ENCODE measurements around the gene PRPS1.
"Not testable (repeated sequence)": the region's sequence is repeated elsewhere in the genome, so short reads cannot be mapped to it uniquely, and the experiment has no call there.

Gene PRPS1

DNA sequence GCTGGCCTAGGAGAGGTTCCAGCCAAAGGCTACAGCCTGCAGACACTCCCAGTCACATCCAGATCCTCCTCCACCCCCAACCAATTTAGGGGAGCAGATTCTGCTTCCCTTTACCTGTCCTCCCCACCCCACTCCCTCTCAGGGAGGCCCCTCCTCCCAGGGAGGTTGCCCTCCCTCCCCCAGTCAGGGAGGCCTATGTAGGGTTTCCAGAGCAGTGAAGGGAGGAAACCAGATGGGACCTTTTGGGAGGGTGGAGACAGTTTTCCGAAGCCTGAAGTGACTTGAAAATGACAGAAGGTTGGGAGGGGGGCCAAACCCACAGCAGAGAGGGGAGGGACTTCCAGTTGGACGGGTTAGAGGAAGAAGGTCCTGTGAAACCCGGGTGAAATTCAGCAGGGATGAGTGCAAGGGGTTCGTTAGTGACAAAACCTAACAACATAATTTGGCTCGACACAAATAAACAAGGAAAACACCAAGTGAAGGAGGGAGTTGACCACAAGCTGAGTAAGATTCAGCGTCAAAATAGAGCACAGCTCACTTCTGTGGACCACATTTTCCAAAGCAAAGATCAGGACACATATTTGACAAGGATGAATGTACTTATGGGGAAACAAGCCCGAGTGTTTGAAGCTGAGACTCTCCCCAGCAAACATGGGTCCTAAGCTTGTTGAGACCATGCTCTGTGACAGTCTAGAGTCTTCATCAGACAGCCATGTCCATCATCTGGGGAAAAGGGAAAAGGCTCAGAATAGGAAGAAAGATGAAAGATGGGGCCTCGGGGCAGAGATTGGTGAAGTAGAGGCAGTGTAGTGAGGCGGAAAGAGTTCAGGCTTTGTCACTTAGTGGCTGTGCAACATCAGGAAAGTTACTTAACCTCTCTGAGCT lies 46.4 kb downstream of the PRPS1 start:
- DNase-seq (ENCODE audit: low read depth in 2 of 2) = no peak

- DNase-seq (ENCODE audit: low read depth in 2 of 2) = no peak
These were observed 47.0 kb downstream of the PRPS1 start for GRCh38 chrX:107675365-107675654.

GRCh38 chrX:107675823-107676555 lies 47.7 kb downstream of the PRPS1 start:
- no peak for DNase-seq (ENCODE audit: low read depth in 2 of 2)

GRCh38 chrX:107676559-107677378 lies 48.5 kb downstream of the PRPS1 start:
- DNase-seq (ENCODE audit: low read depth in 2 of 2) = peak; percentile 47 to 48

DNA sequence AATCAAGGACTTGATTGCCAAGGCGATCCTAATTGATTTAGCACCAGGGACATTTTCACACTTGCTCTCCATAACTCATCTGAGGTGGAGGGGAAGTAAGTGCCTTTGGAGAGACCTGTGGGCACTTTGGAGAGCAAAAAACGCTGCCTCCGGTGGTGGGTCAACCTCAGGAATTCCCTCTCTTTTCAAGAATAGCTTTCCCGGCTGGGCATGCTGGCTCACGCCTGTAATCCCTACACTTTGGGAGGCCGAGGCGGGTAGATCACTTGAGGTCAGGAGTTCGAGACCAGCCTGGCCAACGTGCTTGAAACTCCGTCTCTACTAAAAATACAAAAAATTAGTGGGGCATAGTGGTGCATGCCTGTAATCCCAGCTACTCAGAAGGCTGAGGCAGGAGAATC lies 49.2 kb downstream of the PRPS1 start:
- no peak for DNase-seq (ENCODE audit: low read depth in 2 of 2)

DNA sequence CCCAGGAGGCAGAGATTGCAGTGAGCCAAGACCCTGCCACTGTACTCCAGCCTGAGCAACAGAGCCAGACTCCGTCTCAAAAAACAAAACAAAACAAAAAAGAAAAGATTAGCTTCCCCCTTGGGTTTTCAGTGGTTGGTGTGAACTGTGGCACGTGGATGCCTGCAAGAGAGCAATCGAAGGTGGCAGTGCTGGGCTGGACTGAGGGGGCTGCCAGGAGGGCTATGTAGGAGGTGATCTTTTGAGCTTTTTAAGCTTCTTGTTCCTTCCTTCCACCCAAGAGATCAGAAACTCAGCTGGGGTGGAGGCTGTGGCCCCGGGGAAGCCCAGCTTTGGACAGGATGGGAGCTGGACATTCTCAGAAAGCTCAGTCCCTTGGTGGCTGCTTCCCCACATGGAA lies 49.6 kb downstream of the PRPS1 start:
- DNase-seq (ENCODE audit: low read depth in 2 of 2) = no peak

- DNase-seq (ENCODE audit: low read depth in 2 of 2) = no peak
These were observed 50.8 kb downstream of the PRPS1 start for GRCh38 chrX:107678957-107679740.

DNA sequence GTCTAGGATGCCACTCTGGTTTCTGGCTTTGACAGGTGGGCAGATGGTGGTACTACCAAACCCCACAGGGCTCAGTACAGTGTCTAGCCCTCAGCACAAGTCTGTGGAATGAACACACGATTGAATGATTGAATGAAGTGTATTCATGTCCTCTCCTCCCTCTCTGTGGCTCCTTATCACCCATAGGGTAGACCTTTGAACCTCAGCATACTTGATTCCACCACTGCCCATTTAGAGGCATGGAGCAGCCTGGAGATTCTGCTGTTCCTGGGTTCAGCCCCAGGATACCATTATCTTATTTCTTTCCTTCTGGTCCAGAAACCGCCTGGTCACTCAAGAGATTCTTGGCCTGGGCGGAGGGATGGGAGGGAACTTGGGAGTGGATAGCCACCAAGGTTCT lies 53.9 kb downstream of the PRPS1 start:
- no peak for DNase-seq (ENCODE audit: low read depth in 2 of 2)

GRCh38 chrX:107683124-107683895 lies 55.0 kb downstream of the PRPS1 start:
- no peak for DNase-seq (ENCODE audit: low read depth in 2 of 2)

- no peak for DNase-seq (ENCODE audit: low read depth in 2 of 2)
These were observed 55.6 kb downstream of the PRPS1 start for GRCh38 chrX:107683931-107684330.

- DNase-seq (ENCODE audit: low read depth in 2 of 2) = no peak
These were observed 56.7 kb downstream of the PRPS1 start for GRCh38 chrX:107684956-107685385.

- not testable (repeated sequence) for DNase-seq (ENCODE audit: low read depth in 2 of 2)
These were observed 57.3 kb downstream of the PRPS1 start for GRCh38 chrX:107685586-107685985.

DNA sequence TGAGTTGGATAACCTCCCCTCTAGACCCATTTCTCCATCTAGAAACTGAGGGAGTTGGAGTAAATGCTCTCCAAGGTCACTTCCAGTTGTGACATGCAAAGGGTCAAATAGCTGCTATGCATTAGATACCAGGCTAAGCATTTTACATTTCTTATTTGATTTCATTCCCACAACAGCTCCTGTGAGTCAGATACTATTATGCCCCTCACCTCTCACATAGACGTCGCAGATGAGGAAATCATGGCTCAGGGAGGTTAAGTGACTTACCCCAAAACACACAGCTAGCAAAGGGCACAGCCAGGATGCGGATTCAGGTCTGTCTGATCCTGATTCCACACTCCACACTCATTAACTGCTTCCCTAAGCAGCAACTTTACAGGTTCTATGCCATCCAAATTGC lies 57.7 kb downstream of the PRPS1 start:
- no peak for DNase-seq (ENCODE audit: low read depth in 2 of 2)

- DNase-seq (ENCODE audit: low read depth in 2 of 2) = no peak
These were observed 58.5 kb downstream of the PRPS1 start for GRCh38 chrX:107686792-107687191.

- DNase-seq (ENCODE audit: low read depth in 2 of 2) = no peak
These were observed 59.1 kb downstream of the PRPS1 start for GRCh38 chrX:107687445-107687844.

GRCh38 chrX:107691024-107691448 lies 62.7 kb downstream of the PRPS1 start:
- DNase-seq (ENCODE audit: low read depth in 2 of 2) = no peak

- no peak for DNase-seq (ENCODE audit: low read depth in 2 of 2)
These were observed 71.3 kb downstream of the PRPS1 start for GRCh38 chrX:107699616-107700015.

DNA sequence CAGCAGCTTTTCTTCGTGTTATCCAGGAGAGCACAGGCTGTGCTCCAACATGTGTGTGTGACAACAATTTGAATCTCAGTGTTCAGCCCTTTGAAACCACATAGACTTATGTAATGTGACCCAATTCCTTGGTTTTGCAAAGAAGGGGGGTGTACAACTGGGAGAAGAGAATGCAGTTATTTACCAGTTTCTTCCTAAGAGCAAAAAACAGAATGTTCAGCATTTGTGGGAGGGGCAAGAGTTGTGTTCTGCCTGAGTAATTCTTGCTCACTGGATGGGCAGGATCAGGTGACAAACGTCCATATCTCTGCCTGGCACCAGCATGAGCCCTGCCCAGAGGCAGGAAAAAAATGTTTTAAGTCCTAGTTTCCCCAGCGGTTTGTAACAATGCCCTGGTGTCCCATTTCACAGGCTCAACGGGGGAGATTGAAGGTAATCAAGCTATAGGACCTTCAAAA lies 72.0 kb downstream of the PRPS1 start:
- DNase-seq (ENCODE audit: low read depth in 2 of 2) = no peak
